AG10803 (cell line): ENCODE results near the gene TP53I3.
"Not testable (repeated sequence)": the region's sequence is repeated elsewhere in the genome, so short reads cannot be mapped to it uniquely, and the experiment has no call there.

Experiments
- DNase-seq: peaks from one replicate; pipeline ENCODE4 v3.0.0; 2010; ENCODE audit warnings: low read depth
- H3K4me3 ChIP-seq: 2 replicates; pipeline ENCODE4 v1.5.1; 2011; ENCODE audit warnings: mild to moderate bottlenecking, low read length, control low read depth
- CTCF ChIP-seq: conservative IDR thresholded peaks from 2 replicates; pipeline ENCODE4 v1.5.1; 2011; ENCODE audit warnings: mild to moderate bottlenecking, low read length, control low read depth, inconsistent platforms

The TP53I3 gene

DNA sequence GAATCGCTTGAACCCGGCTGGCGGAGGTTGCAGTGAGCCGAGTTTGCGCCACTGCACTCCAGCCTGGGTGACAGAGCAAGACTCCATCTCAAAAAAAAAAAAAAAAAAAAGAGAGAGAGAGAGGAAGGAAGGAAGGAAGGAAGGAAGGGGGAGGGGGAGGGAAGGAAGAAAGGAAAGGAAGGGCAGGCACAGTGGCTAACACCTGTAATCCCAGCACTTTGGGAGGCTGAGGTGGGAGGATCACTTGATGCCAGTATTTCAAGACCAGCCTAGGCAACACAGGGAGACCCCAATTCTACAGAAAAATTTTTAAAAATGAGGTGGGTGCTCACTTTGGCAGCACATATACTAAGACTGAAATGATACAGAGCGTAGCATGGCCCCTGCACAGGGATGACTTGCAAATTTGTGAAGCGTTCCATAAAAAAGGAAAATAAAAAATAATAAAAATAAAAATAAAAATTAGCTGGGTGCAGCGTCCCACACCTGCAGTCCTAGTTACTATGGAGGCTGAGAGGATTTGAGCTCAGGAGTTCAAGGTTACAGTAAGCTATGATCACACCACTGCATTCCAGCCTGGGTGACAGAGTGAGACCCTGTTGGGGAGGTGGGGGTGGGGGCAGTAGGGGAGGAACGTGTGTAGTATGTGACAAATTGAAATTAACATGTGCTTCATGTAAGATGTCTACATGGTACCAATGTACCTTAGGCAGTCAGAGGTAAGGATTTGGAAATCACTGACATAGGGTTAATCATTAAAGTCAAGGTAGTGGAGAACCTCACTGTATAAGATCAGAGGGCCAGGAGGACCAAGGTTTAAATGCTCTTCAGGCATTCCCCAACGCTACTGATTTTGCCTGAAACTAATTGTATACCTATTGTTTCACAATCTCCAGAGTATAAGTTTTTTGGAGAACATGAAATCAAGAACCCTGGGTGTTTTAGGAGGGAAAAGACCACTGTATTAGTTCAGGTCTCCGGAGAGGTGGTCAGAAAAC lies 38.8 kb downstream of the TP53I3 start:
- no peak for DNase-seq
- H3K4me3 ChIP-seq = peak overlapping the region; percentile 82
- TF ChIP-seq CTCF = no peak

GRCh38 chr2:24043133-24043532 lies 41.5 kb downstream of the TP53I3 start:
- not testable (repeated sequence) for H3K4me3 ChIP-seq, DNase-seq

DNA sequence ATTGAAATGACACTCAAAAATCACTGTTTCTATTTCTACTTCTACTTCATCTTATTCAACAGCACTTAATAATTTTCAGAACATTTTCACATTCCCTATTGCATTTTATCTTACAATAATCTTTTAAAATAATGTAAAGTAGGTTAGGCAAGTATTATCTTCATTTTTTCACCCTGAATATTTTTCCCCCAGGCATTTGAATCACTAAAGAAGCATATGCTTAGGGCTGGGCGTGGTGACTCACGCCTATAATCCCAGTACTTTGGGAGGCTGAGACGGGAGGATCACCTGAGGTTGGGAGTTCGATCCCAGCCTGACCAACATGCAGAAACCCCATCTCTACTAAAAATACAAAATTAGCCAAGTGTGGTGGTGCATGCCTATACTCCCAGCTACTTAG lies 44.1 kb downstream of the TP53I3 start:
- no peak for TF ChIP-seq CTCF
- no peak overlapping the region for H3K4me3 ChIP-seq
- no peak for DNase-seq

GRCh38 chr2:24038786-24039499 lies 45.7 kb downstream of the TP53I3 start:
- H3K4me3 ChIP-seq = no peak overlapping the region
- DNase-seq = no peak
- no peak for TF ChIP-seq CTCF
